Activated CD4-positive, CD25-positive, alpha-beta regulatory T cell treated with anti-CD3 and anti-CD28 coated beads, Interleukin-2, amount 50 U/mL, for 24 hours (primary cell): Measurements from ENCODE around the gene C9orf50.
A peak's percentile ranks its signal among the peaks of the same experiment; 100 is the strongest.

ENCODE experiments used
- ATAC-seq, 2 donors: fragments of 150-1000 bp; cut with Tn5 transposase; one replicate each; pipeline ENCODE4 v1.10.0; 2021; ENCODE audit warnings: mild to moderate bottlenecking in 1 of 2, moderate library complexity in 1 of 2

Gene C9orf50

GRCh38 chr9:129629251-129629820, 8.4 kb upstream of the C9orf50 start:
- no peak for ATAC-seq

- ATAC-seq: no peak
These were observed 7.8 kb upstream of the C9orf50 start for GRCh38 chr9:129628709-129629108.

- ATAC-seq: no peak
These were observed 6.9 kb upstream of the C9orf50 start for GRCh38 chr9:129627556-129628440.

- ATAC-seq: peak; percentile 15 to 18
These were observed 5.9 kb upstream of the C9orf50 start for GRCh38 chr9:129626625-129627284.

- peak; percentile 80 to 84 for ATAC-seq
These were observed 5.3 kb upstream of the C9orf50 start, which contains the start of gene NTMT1 for GRCh38 chr9:129626079-129626624. TSS of gene NTMT1 (plus strand) at chr9:129626163. CDS start at chr9:129632704, 6,541 bp downstream.

- ATAC-seq: peak; percentile 25 to 34
These were observed 4.0 kb upstream of the C9orf50 start for GRCh38 chr9:129624947-129625346.

GRCh38 chr9:129624168-129624759, 3.4 kb upstream of the C9orf50 start:
- no peak for ATAC-seq

GRCh38 chr9:129623331-129623730, 2.4 kb upstream of the C9orf50 start:
- no peak for ATAC-seq

GRCh38 chr9:129619787-129620668, 873 bp downstream of the C9orf50 start:
- no peak for ATAC-seq

GRCh38 chr9:129617167-129617566, 3.7 kb downstream of the C9orf50 start:
- ATAC-seq: peak in 1 of 2 donors; percentile 42

- ATAC-seq: no peak
These were observed 5.3 kb downstream of the C9orf50 start for GRCh38 chr9:129615407-129616285.

GRCh38 chr9:129614932-129615331, 6.0 kb downstream of the C9orf50 start:
- no peak for ATAC-seq

GRCh38 chr9:129613520-129614175, 7.3 kb downstream of the C9orf50 start:
- ATAC-seq: no peak

- no peak for ATAC-seq
These were observed 7.9 kb downstream of the C9orf50 start for GRCh38 chr9:129612815-129613519.

- ATAC-seq: no peak
These were observed 8.8 kb downstream of the C9orf50 start for GRCh38 chr9:129612123-129612522.

GRCh38 chr9:129611307-129611800, 9.5 kb downstream of the C9orf50 start:
- ATAC-seq: no peak

- peak; percentile 73 for ATAC-seq
These were observed 10.2 kb downstream of the C9orf50 start for GRCh38 chr9:129610473-129611306.

GRCh38 chr9:129610213-129610472, 10.8 kb downstream of the C9orf50 start:
- no peak for ATAC-seq
